H9 (cell line): ENCODE data around the gene CDH9. TPM values are rescaled to one million over a fixed set of nuclear protein-coding genes. Genes with fewer than 3 reads are reported as not detected.

Experiments
- DNase-seq: peaks from one replicate; pipeline ENCODE4 v3.0.0-alpha.2; 2017
- H2AFZ ChIP-seq: one replicate; pipeline ENCODE4 v1.6.1; 2013; ENCODE audit warnings: mild to moderate bottlenecking, low read length, control low read depth, moderate library complexity
- H2AK5ac ChIP-seq: 2 replicates; pipeline ENCODE4 v1.6.1; 2013; ENCODE audit warnings: low read length, control low read depth, mixed read lengths; ENCODE audit not compliant: insufficient read length
- H2BK120ac ChIP-seq: one replicate; pipeline ENCODE4 v1.6.1; 2013; ENCODE audit warnings: low read depth, mild to moderate bottlenecking, low read length, control low read depth, inconsistent platforms; ENCODE audit not compliant: poor library complexity, severe bottlenecking
- H2BK12ac ChIP-seq: 2 replicates; pipeline ENCODE4 v1.6.1; 2013; ENCODE audit warnings: low read length, control low read depth, mixed read lengths, low read depth; ENCODE audit not compliant: insufficient read length
- H2BK15ac ChIP-seq: 2 replicates; pipeline ENCODE4 v1.6.1; 2013; ENCODE audit warnings: low read depth, low read length, control low read depth
- H2BK20ac ChIP-seq: one replicate; pipeline ENCODE4 v1.6.1; 2013; ENCODE audit warnings: low read depth, mild to moderate bottlenecking, low read length, control low read depth, inconsistent platforms; ENCODE audit not compliant: poor library complexity, severe bottlenecking
- H2BK5ac ChIP-seq: 2 replicates; pipeline ENCODE4 v1.6.1; 2013; ENCODE audit warnings: low read length, control low read depth, mixed read lengths; ENCODE audit not compliant: insufficient read length
- H3K14ac ChIP-seq: 2 replicates; pipeline ENCODE4 v1.6.1; 2013; ENCODE audit warnings: low read length, control low read depth; ENCODE audit not compliant: insufficient read depth
- H3K18ac ChIP-seq: 2 replicates; pipeline ENCODE4 v1.6.1; 2013; ENCODE audit warnings: low read depth, mild to moderate bottlenecking, mixed read lengths, low read length, control low read depth; ENCODE audit not compliant: insufficient read length
- H3K23ac ChIP-seq: 2 replicates; pipeline ENCODE4 v1.6.1; 2013; ENCODE audit warnings: low read length, control low read depth, mixed read lengths, low read depth; ENCODE audit not compliant: insufficient read length
- H3K23me2 ChIP-seq: 2 replicates; pipeline ENCODE4 v1.6.1; 2013; ENCODE audit warnings: low read depth, mild to moderate bottlenecking, mixed read lengths, low read length, control low read depth; ENCODE audit not compliant: insufficient read length, poor library complexity, severe bottlenecking
- H3K27ac ChIP-seq: 2 replicates; pipeline ENCODE4 v1.5.1; 2013; ENCODE audit warnings: low read length, control low read depth, mixed read lengths, low read depth; ENCODE audit not compliant: insufficient read length
- H3K27me3 ChIP-seq: 2 replicates; pipeline ENCODE4 v1.6.1; 2013; ENCODE audit warnings: low read length, control low read depth, inconsistent platforms; ENCODE audit not compliant: insufficient read depth
- H3K4ac ChIP-seq: 2 replicates; pipeline ENCODE4 v1.6.1; 2013; ENCODE audit warnings: low read depth, mild to moderate bottlenecking, control low read depth, inconsistent platforms, low read length, moderate library complexity
- H3K4me1 ChIP-seq: 2 replicates; pipeline ENCODE4 v1.6.1; 2013; ENCODE audit warnings: low read length, control low read depth, inconsistent platforms; ENCODE audit not compliant: insufficient read depth
- H3K4me2 ChIP-seq: 2 replicates; pipeline ENCODE4 v1.6.1; 2013; ENCODE audit warnings: low read length, control low read depth, mixed read lengths; ENCODE audit not compliant: insufficient read length, insufficient read depth
- H3K56ac ChIP-seq: 2 replicates; pipeline ENCODE4 v1.6.1; 2013; ENCODE audit warnings: low read depth, mild to moderate bottlenecking, mixed read lengths, low read length, control low read depth; ENCODE audit not compliant: insufficient read length
- H3K79me1 ChIP-seq: 2 replicates; pipeline ENCODE4 v1.6.1; 2013; ENCODE audit warnings: low read depth, mild to moderate bottlenecking, moderate library complexity, low read length, control low read depth, inconsistent platforms; ENCODE audit not compliant: insufficient read depth, poor library complexity, severe bottlenecking
- H3K79me2 ChIP-seq: 2 replicates; pipeline ENCODE4 v1.6.1; 2013; ENCODE audit warnings: low read length, control low read depth, inconsistent platforms; ENCODE audit not compliant: insufficient read depth
- H3K9ac ChIP-seq: 2 replicates; pipeline ENCODE4 v1.6.1; 2013; ENCODE audit warnings: low read length, control low read depth, mixed read lengths; ENCODE audit not compliant: insufficient read length; ENCODE audit errors: extremely low read depth
- H3K9me3 ChIP-seq: one replicate; pipeline ENCODE4 v1.6.1; 2013; ENCODE audit warnings: low read depth, low read length, inconsistent platforms; ENCODE audit not compliant: control insufficient read depth
- H3T11ph ChIP-seq: one replicate; pipeline ENCODE4 v1.6.1; 2013; ENCODE audit warnings: mild to moderate bottlenecking, low read length, control low read depth, inconsistent platforms
- H4K20me1 ChIP-seq: one replicate; pipeline ENCODE4 v1.6.1; 2013; ENCODE audit not compliant: control insufficient read depth, insufficient read length, insufficient read depth
- H4K5ac ChIP-seq: 2 replicates; pipeline ENCODE4 v1.6.1; 2013; ENCODE audit warnings: low read depth, mild to moderate bottlenecking, mixed read lengths, low read length, control low read depth; ENCODE audit not compliant: insufficient read length
- H4K8ac ChIP-seq: replicated peaks from 2 replicates; pipeline ENCODE4 v1.6.1; 2013; ENCODE audit warnings: low read length, control low read depth, mixed read lengths, low read depth; ENCODE audit not compliant: insufficient read length
- H4K91ac ChIP-seq: 2 replicates; pipeline ENCODE4 v1.6.1; 2013; ENCODE audit warnings: low read depth, mild to moderate bottlenecking, moderate library complexity, mixed read lengths, low read length, control low read depth; ENCODE audit not compliant: insufficient read length
- H3K27ac Mint-ChIP-seq, 3 experiments: 2 replicates in 2 of 3; 3 replicates in 1 of 3; pipeline ENCODE4 v1.8.0; 2020 to 2021; ENCODE audit warnings: mixed read lengths in 3 of 3, mild to moderate bottlenecking in 1 of 3, moderate library complexity in 1 of 3
- H3K27me3 Mint-ChIP-seq: 2 replicates; pipeline ENCODE4 v1.8.0; 2021; ENCODE audit warnings: low read depth, mild to moderate bottlenecking, moderate library complexity, mixed read lengths
- H3K36me3 Mint-ChIP-seq, 3 experiments: 2 replicates in 2 of 3; 3 replicates in 1 of 3; pipeline ENCODE4 v1.8.0; 2020 to 2021; ENCODE audit warnings: low read depth in 3 of 3, mixed read lengths in 3 of 3; ENCODE audit not compliant: insufficient read depth in 1 of 3
- H3K4me1 Mint-ChIP-seq, 2 experiments: 2 replicates each; pipeline ENCODE4 v1.8.0; 2020; ENCODE audit warnings: mixed read lengths in 2 of 2
- H3K4me3 Mint-ChIP-seq, 2 experiments: 2 replicates in 1 of 2; 3 replicates in 1 of 2; pipeline ENCODE4 v1.8.0; 2020 to 2021; ENCODE audit warnings: mild to moderate bottlenecking in 2 of 2, mixed read lengths in 2 of 2, moderate library complexity in 1 of 2
- H3K9me3 Mint-ChIP-seq, 2 experiments: 2 replicates in 1 of 2; 3 replicates in 1 of 2; pipeline ENCODE4 v1.8.0; 2020; ENCODE audit warnings: mild to moderate bottlenecking in 2 of 2, mixed read lengths in 2 of 2, moderate library complexity in 1 of 2
- WGBS: extraction: QIAGEN DNeasy Blood & Tissue Kit; methylation state at CpG from one replicate; pipeline ENCODE4 v1.1.7; 2013; ENCODE audit warnings: missing lambda C conversion rate, low lambda C conversion rate, mixed read lengths; ENCODE audit not compliant: insufficient read length; ENCODE audit errors: extremely low coverage; 5-methylcytosine and 5-hydroxymethylcytosine counted together
- total RNA-seq: library from RNA; stranded (reverse); gene quantifications from 2 replicates; pipeline ENCODE4 v1.2.1, GENCODE V29; 2021
- TF ChIP-seq, protein P1 (sequence below): fragments of 200-600 bp; sonication (generic); conservative IDR thresholded peaks from 3 replicates; pipeline ENCODE4 v1.8.0; 2021; ENCODE audit warnings: antibody characterized with exemption, mild to moderate bottlenecking

CDH9 gene
- total RNA-seq, 1 experiment from 2014 or later: 0.61 TPM

DNA sequence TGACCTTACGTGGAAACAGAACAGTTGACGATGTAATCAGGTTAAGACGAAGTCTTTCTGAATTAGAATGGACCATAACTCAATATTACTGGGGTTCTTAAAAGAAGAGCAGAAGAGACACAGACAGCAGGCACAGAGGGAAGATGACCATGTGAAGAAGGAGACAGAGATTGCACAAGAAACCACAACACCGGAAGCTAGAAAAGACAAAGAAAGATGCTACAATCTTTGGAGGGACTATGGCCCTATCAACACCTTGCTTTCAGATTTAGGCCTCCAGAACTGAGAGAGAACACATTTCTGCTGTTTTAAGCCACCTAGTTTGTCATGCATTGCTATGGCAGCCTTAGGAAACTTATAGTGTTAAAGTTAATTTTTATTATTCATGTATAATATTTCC, 27.1 kb downstream of the CDH9 start:
- no peak overlapping the region for H2BK15ac ChIP-seq
- no peaks in the 10 kb centered on the region for H3K4me1 Mint-ChIP-seq
- H3K23ac ChIP-seq: no peak overlapping the region
- no peaks in the 10 kb centered on the region for H3K79me2 ChIP-seq
- no peak overlapping the region for H2BK20ac ChIP-seq
- no peak overlapping the region for H3K56ac ChIP-seq
- WGBS: no CpG with 5 or more reads among the region's 4 CpGs
- H3K36me3 Mint-ChIP-seq: no peaks in the 10 kb centered on the region
- no peak overlapping the region for H3K4ac ChIP-seq
- no peaks in the 10 kb centered on the region for H3K79me1 ChIP-seq
- H3K4me1 ChIP-seq: no peaks in the 10 kb centered on the region
- H3K27ac Mint-ChIP-seq: peak overlapping the region in 1 of 3 experiments; percentile 3; a peak in 1 of 7 replicates
- no peaks in the 10 kb centered on the region for H3K9me3 Mint-ChIP-seq
- H4K91ac ChIP-seq: no peak overlapping the region
- H2AFZ ChIP-seq: no peak overlapping the region
- H3K4me2 ChIP-seq: no peak overlapping the region
- no peaks in the 10 kb centered on the region for H3K9me3 ChIP-seq
- no peaks in the 10 kb centered on the region for H3K27me3 Mint-ChIP-seq
- H4K8ac ChIP-seq: no peak overlapping the region
- H4K20me1 ChIP-seq: no peaks in the 10 kb centered on the region
- H3K4me3 Mint-ChIP-seq: no peak overlapping the region
- TF ChIP-seq, protein P1, sequence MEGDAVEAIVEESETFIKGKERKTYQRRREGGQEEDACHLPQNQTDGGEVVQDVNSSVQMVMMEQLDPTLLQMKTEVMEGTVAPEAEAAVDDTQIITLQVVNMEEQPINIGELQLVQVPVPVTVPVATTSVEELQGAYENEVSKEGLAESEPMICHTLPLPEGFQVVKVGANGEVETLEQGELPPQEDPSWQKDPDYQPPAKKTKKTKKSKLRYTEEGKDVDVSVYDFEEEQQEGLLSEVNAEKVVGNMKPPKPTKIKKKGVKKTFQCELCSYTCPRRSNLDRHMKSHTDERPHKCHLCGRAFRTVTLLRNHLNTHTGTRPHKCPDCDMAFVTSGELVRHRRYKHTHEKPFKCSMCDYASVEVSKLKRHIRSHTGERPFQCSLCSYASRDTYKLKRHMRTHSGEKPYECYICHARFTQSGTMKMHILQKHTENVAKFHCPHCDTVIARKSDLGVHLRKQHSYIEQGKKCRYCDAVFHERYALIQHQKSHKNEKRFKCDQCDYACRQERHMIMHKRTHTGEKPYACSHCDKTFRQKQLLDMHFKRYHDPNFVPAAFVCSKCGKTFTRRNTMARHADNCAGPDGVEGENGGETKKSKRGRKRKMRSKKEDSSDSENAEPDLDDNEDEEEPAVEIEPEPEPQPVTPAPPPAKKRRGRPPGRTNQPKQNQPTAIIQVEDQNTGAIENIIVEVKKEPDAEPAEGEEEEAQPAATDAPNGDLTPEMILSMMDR: no peak
- no peaks in the 10 kb centered on the region for H3K27me3 ChIP-seq
- H3K14ac ChIP-seq: no peak overlapping the region
- no peak for DNase-seq
- H4K5ac ChIP-seq: no peak overlapping the region
- H2BK12ac ChIP-seq: no peak overlapping the region
- H3K9ac ChIP-seq: no peak overlapping the region
- H2BK120ac ChIP-seq: no peak overlapping the region
- no peak overlapping the region for H3T11ph ChIP-seq
- no peak overlapping the region for H3K27ac ChIP-seq
- H3K18ac ChIP-seq: no peak overlapping the region
- H3K23me2 ChIP-seq: no peaks in the 10 kb centered on the region
- H2BK5ac ChIP-seq: no peak overlapping the region
- no peak overlapping the region for H2AK5ac ChIP-seq
